Islet precursor cell (in vitro differentiated cells): ENCODE data around the gene NOL3.

ENCODE experiments used
- DNase-seq: peaks from one replicate; pipeline ENCODE4 v3.0.0-alpha.2; 2018

Gene NOL3

GRCh38 chr16:67155295-67156142 is 14.8 kb upstream of the NOL3 start:
- DNase-seq = peak; percentile 89

- peak; percentile 51 for DNase-seq
Measured at GRCh38 chr16:67156143-67156844, 14.0 kb upstream of the NOL3 start.

GRCh38 chr16:67157106-67157748 is 13.1 kb upstream of the NOL3 start:
- no peak for DNase-seq

GRCh38 chr16:67157892-67158635 is 12.3 kb upstream of the NOL3 start:
- DNase-seq = no peak

- DNase-seq = peak; percentile 78
Measured at GRCh38 chr16:67158637-67159600, 11.4 kb upstream of the NOL3 start.

GRCh38 chr16:67161595-67162058 is 8.7 kb upstream of the NOL3 start:
- peak; percentile 50 for DNase-seq

- no peak for DNase-seq
Measured at GRCh38 chr16:67162506-67163163, 7.7 kb upstream of the NOL3 start.

- DNase-seq = no peak
Measured at GRCh38 chr16:67163164-67163998, 7.0 kb upstream of the NOL3 start.

GRCh38 chr16:67163999-67164558 is 6.3 kb upstream of the NOL3 start:
- DNase-seq = no peak

- no peak for DNase-seq
Measured at GRCh38 chr16:67164599-67165061, 5.7 kb upstream of the NOL3 start, which contains the start of gene HSF4. Gene HSF4, plus strand, starts transcription at chr16:67164745. Its CDS starts 67 bp downstream, at chr16:67164812.

DNA sequence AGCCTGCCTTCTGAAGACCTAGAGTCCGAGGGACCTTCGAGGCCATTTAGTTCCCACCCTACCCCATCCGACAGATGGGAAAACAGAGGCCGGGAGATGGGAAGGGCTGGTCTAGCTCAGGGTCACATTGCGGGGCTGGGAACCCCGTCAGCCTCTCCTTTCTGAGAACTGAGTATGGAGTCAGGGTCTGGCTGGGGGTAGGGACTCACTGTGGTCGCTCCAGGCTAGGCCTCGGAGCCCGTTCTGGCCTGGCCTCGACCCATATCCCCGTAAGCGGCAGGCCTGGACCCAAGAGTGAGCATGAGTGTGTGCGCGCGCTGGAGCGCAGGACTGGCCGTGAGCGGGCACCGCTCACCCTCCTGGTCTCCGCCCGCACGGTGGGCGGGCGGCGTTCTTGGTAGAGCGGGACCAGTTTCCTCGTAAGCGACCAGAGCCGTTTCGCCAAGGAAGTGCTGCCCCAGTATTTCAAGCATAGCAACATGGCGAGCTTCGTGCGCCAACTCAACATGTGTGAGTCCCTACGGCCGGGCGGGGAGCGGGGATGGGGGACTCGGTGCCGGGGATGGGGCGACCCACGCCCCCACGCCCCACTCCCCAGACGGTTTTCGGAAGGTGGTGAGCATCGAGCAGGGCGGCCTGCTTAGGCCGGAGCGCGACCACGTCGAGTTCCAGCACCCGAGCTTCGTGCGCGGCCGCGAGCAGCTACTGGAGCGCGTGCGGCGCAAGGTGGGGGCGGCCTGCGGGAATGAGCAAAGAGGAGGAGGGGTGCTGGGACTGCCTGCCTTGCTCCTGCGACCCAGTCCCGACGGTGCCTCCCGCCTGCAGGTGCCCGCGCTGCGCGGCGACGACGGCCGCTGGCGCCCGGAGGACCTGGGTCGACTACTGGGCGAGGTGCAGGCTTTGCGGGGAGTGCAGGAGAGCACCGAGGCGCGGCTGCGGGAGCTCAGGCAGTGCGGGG is 4.9 kb upstream of the NOL3 start:
- no peak for DNase-seq

GRCh38 chr16:67166110-67166547 is 4.2 kb upstream of the NOL3 start:
- no peak for DNase-seq

DNA sequence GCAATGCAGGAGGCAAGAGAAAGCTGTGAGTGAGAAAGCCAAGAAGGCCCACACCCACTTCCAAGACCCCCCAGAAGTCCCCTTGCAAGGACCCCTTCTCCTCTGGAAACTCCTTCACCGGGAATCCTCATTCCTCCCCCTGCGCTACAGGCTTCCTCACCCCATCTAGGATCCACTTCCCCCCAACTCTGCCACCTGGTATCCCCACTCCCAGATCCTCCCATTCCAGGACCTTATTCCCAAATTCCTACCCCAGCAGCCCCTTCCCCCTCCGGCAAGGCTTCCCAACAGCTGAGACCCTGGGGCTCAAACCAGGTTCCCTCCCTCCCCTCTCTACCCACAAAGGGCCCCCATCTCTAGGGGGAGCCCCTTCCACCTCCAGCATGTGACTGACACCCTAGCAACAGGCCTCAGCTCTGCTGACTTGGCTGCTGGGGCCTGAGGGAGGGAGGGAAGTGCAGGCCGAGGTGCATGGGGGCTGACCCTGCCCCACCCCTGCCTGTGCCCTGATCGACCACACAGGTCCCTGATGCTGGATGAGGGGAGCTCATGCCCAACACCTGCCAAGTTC is 3.7 kb upstream of the NOL3 start:
- DNase-seq = no peak

DNA sequence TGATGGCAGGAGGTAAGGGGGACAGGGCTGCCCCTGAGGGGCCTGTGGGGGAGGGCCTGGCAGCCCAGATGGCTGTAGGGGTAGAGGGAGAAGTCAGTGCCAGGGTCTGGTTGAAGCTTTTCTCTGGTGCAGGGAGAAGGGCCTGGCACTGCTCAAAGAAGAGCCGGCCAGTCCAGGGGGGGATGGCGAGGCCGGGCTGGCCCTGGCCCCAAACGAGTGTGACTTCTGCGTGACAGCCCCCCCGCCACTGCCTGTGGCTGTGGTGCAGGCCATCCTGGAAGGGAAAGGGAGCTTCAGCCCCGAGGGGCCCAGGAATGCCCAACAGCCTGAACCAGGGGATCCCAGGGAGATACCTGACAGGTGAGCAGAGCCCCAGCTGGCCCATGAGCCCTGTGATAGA is 2.8 kb upstream of the NOL3 start:
- no peak for DNase-seq

GRCh38 chr16:67169011-67169451 is 1.3 kb upstream of the NOL3 start:
- no peak for DNase-seq

DNA sequence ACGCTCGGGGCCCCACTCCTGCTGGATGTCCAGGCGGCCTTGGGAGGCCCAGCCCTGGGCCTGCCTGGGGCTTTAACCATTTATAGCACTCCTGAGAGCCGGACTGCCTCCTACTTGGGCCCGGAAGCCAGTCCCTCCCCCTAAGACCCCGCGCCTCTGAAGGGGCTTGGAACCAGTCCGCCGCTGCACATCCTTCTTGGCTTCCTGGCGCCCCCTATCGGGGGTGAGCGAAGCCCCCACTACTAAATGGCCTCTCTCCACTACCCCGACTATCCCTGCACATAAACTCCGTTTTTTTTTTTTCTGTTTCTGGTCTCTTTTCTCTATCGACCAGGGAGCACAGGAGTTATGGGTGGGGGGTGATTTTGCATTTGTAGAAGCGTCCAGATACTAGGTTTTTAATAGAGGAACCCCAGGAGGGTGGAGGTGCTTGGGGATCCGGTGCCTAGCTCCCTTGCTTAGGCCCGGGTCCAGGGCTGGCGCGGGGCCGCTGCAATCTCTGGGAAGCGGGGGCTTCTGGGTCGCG is 633 bp upstream of the NOL3 start:
- peak; percentile 87 for DNase-seq

DNA sequence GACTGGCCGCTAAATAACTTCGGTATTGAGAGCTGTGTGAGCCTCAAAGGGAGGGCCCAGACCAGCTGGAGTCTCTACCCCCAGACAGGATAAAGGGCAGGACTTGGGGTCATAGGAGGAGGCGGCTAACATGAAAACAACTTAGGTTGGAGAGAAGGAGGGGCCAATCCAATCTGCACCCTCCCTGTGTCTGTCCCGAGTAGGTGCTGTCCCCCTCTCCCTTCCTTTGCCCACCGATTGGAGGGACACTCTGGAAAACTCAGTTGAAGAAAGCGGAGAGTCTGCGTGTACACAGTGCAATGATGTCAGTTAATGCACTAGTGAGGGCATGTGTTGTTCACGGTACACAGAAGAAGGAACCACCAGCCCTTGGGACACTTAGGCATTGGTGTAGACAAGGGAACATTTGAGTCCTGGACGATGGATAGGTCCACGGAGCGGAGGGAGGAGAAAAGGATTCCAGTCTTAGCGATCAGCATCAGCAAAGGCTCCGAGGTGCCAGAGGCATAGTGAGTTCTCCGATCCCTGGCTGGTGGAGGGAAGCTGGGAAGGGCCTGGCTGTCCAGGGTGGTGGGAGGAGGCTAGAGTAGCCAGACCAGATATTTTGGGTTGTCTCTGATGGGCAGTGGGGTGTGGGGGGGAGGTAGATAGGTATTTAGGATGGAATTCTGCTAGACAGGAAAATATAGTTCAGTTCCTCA is 761 bp downstream of the NOL3 start:
- DNase-seq = peak; percentile 72
